HL-60 (cell line): ENCODE results near the gene FARSA.
"Not testable (repeated sequence)": the region's sequence is repeated elsewhere in the genome, so short reads cannot be mapped to it uniquely, and the experiment has no call there.

Source experiments
- DNase-seq, 2 experiments: peaks; one replicate each; pipeline ENCODE4 v3.0.0-alpha.2; 2010 to 2020; ENCODE audit warnings: low read depth in 1 of 2, low spot score in 1 of 2
- H3K27ac ChIP-seq: fragments of 250-450 bp; sonication (Bioruptor Pico); replicated peaks from 2 replicates; pipeline ENCODE4 v1.5.1; 2020; ENCODE audit warnings: mild to moderate bottlenecking, moderate library complexity
- H3K27me3 ChIP-seq: fragments of 250-450 bp; sonication (Bioruptor Pico); 2 replicates; pipeline ENCODE4 v1.5.1; 2021; ENCODE audit warnings: mild to moderate bottlenecking, moderate library complexity; ENCODE audit not compliant: insufficient read depth, poor library complexity, severe bottlenecking
- H3K4me3 ChIP-seq: replicated peaks from 2 replicates; pipeline ENCODE4 v1.5.1; 2011; ENCODE audit warnings: mild to moderate bottlenecking, control low read depth, low read length; ENCODE audit not compliant: insufficient read depth
- GABPA ChIP-seq: IDR thresholded peaks from 2 replicates; pipeline ENCODE4 v1.6.1; 2012; ENCODE audit warnings: low read depth
- POLR2AphosphoS5 ChIP-seq: IDR thresholded peaks from 2 replicates; pipeline ENCODE4 v1.6.1; 2012; ENCODE audit warnings: low read depth
- SPI1 ChIP-seq: IDR thresholded peaks from 2 replicates; pipeline ENCODE4 v1.6.1; 2012; ENCODE audit warnings: low read depth, mild to moderate bottlenecking, borderline replicate concordance
- TF ChIP-seq, protein P1 (sequence below): IDR thresholded peaks from one replicate; pipeline ENCODE4 v1.5.1; 2011; ENCODE audit warnings: low read length, control low read depth, inconsistent platforms; ENCODE audit not compliant: insufficient read depth
- TF ChIP-seq, protein P2 (sequence below): IDR thresholded peaks from 2 replicates; pipeline ENCODE4 v1.6.1; 2012; ENCODE audit warnings: low read depth; ENCODE audit not compliant: insufficient replicate concordance

Gene FARSA

DNA sequence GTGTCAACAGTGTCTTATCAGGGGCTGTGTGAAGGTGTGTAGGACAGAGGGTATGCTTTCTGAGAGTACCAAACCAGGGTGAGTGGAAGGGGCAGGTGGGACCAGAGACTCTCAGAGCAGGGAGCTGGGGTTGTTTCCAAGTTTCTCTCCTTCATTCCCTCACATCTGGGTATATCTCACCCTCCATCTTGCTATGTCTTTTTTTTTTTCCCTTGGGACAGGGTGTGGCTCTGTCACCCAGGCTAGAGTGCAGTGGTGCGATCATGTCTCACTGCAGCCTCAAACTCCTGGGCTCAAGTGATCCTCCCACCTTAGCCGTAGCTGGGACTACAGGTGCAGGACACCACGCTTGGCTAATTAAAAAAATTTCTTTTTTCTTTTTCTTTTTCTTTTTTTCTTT is 46.5 kb upstream of the FARSA start:
- no peak overlapping the region for H3K27ac ChIP-seq
- H3K27me3 ChIP-seq, result peaks cover 11% of the 10 kb centered on the region
- DNase-seq, result no peak
- TF ChIP-seq GABPA (no peak), SPI1 (no peak), POLR2AphosphoS5 (no peak)
- TF ChIP-seq, protein P1, sequence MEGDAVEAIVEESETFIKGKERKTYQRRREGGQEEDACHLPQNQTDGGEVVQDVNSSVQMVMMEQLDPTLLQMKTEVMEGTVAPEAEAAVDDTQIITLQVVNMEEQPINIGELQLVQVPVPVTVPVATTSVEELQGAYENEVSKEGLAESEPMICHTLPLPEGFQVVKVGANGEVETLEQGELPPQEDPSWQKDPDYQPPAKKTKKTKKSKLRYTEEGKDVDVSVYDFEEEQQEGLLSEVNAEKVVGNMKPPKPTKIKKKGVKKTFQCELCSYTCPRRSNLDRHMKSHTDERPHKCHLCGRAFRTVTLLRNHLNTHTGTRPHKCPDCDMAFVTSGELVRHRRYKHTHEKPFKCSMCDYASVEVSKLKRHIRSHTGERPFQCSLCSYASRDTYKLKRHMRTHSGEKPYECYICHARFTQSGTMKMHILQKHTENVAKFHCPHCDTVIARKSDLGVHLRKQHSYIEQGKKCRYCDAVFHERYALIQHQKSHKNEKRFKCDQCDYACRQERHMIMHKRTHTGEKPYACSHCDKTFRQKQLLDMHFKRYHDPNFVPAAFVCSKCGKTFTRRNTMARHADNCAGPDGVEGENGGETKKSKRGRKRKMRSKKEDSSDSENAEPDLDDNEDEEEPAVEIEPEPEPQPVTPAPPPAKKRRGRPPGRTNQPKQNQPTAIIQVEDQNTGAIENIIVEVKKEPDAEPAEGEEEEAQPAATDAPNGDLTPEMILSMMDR, result no peak
- TF ChIP-seq, protein P2, sequence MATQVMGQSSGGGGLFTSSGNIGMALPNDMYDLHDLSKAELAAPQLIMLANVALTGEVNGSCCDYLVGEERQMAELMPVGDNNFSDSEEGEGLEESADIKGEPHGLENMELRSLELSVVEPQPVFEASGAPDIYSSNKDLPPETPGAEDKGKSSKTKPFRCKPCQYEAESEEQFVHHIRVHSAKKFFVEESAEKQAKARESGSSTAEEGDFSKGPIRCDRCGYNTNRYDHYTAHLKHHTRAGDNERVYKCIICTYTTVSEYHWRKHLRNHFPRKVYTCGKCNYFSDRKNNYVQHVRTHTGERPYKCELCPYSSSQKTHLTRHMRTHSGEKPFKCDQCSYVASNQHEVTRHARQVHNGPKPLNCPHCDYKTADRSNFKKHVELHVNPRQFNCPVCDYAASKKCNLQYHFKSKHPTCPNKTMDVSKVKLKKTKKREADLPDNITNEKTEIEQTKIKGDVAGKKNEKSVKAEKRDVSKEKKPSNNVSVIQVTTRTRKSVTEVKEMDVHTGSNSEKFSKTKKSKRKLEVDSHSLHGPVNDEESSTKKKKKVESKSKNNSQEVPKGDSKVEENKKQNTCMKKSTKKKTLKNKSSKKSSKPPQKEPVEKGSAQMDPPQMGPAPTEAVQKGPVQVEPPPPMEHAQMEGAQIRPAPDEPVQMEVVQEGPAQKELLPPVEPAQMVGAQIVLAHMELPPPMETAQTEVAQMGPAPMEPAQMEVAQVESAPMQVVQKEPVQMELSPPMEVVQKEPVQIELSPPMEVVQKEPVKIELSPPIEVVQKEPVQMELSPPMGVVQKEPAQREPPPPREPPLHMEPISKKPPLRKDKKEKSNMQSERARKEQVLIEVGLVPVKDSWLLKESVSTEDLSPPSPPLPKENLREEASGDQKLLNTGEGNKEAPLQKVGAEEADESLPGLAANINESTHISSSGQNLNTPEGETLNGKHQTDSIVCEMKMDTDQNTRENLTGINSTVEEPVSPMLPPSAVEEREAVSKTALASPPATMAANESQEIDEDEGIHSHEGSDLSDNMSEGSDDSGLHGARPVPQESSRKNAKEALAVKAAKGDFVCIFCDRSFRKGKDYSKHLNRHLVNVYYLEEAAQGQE, result no peak
- H3K4me3 ChIP-seq, result no peak overlapping the region

DNA sequence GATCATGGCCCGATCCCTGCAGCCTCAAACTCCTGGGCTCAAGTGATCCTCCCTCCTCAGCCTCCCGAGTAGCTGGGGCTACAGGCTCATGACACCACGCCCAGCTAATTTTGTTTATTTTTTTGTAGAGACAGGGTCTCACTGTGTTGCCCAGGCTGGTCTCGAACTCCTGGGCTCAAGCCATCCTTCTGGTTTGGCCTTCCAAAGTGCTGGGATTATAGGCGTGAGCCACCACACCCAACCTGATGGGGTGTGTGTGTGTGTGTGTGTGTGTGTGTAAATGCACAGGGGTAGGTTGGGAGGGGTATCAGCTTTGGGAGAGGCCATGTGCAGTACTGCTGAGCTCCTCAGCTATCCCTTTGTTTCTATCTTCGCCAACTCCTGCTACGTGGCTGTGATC is 42.6 kb upstream of the FARSA start:
- H3K4me3 ChIP-seq, H3K27me3 ChIP-seq, H3K27ac ChIP-seq, DNase-seq: not testable (repeated sequence)

DNA sequence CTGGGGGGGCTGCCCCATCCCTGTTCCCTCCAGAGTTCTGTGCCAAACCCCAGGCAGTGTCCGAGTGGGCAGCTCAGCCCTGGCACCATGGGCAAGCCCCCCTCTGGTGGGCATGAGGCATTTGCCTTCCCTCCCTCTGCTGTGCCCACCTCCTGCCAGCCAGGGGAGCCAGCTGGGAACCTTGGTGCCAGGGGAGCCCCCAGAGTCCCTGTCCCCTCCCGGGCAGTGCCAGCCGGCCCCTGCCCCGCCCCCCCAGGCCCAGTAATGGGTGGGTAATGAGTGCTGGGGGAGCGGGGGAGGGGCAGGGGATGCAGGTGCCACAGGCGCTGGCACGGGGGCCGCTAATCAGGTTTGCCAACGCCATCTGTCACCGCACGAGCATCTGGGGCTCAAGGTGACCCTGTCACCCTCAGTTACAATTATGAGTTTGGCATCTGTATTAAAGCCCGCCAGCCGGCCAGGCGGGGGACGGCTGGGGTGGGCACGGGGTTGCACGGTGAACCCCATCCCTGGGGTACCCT is 41.8 kb upstream of the FARSA start:
- no peak for DNase-seq

More for the DNA sequence above, 41.8 kb upstream of the FARSA start:
- Histone ChIP-seq H3K4me3 (no peak overlapping the region), H3K27me3 (no peaks in the 10 kb centered on the region), H3K27ac (no peak overlapping the region)
- no peak for TF ChIP-seq POLR2AphosphoS5
- no peak for TF ChIP-seq SPI1
- TF ChIP-seq, protein P1, result no peak
- no peak for TF ChIP-seq GABPA
- TF ChIP-seq, protein P2, result no peak
